ENCODE measurements around the gene CFAP77. TPM values are rescaled to one million over a fixed set of nuclear protein-coding genes. Genes with fewer than 3 reads are reported as not detected.
A peak's percentile ranks its signal among the peaks of the same experiment; 100 is the strongest.

CFAP77 gene
- total RNA-seq, 1 donor from 2014 or later: 2.5 TPM

GRCh38 chr9:132383462-132383883 is 26.5 kb upstream of the CFAP77 start:
- intact Hi-C loops (cut with micrococcal nuclease): no loop called here
- Histone ChIP-seq H3K4me1 (no peaks in the 10 kb centered on the region), H3K27ac (replicated peaks) (no peak overlapping the region), H3K27me3 (ENCODE audit: low read depth) (no peaks in the 10 kb centered on the region), H3K4me3 (no peak overlapping the region), H3K9me3 (replicated peaks) (no peaks in the 10 kb centered on the region), H3K36me3 (peaks cover 81% of the 10 kb centered on the region)
- no peak for DNase-seq
- TF ChIP-seq CTCF (IDR thresholded peaks at IDR 0.05; ENCODE audit: borderline replicate concordance): no peak

GRCh38 chr9:132384376-132384775 is 25.6 kb upstream of the CFAP77 start:
- Histone ChIP-seq H3K4me3 (no peak overlapping the region), H3K27me3 (ENCODE audit: low read depth) (no peaks in the 10 kb centered on the region), H3K4me1 (no peaks in the 10 kb centered on the region), H3K9me3 (replicated peaks) (no peaks in the 10 kb centered on the region), H3K36me3 (peaks cover 81% of the 10 kb centered on the region), H3K27ac (replicated peaks) (no peak overlapping the region)
- TF ChIP-seq CTCF (IDR thresholded peaks at IDR 0.05; ENCODE audit: borderline replicate concordance): no peak
- no peak for DNase-seq
- intact Hi-C loops (cut with micrococcal nuclease): no loop called here

- intact Hi-C loops (cut with micrococcal nuclease): no loop called here
- Histone ChIP-seq H3K36me3 (peaks cover 85% of the 10 kb centered on the region), H3K4me1 (peaks cover 7% of the 10 kb centered on the region), H3K27ac (replicated peaks) (no peak overlapping the region), H3K4me3 (no peak overlapping the region), H3K27me3 (ENCODE audit: low read depth) (no peaks in the 10 kb centered on the region), H3K9me3 (replicated peaks) (no peaks in the 10 kb centered on the region)
- no peak for DNase-seq
- TF ChIP-seq CTCF (IDR thresholded peaks at IDR 0.05; ENCODE audit: borderline replicate concordance): no peak
These were observed 22.9 kb upstream of the CFAP77 start for GRCh38 chr9:132387133-132387532.

GRCh38 chr9:132390966-132391365 is 19.0 kb upstream of the CFAP77 start:
- no peak overlapping the region for H3K4me3 ChIP-seq
- no peaks in the 10 kb centered on the region for H3K27me3 ChIP-seq (ENCODE audit: low read depth)
- no peak for DNase-seq
- no peak for TF ChIP-seq CTCF (IDR thresholded peaks at IDR 0.05; ENCODE audit: borderline replicate concordance)
- intact Hi-C loops (cut with micrococcal nuclease): no loop called here
- peaks cover 7% of the 10 kb centered on the region for H3K4me1 ChIP-seq
- H3K36me3 ChIP-seq: peaks cover 97% of the 10 kb centered on the region
- no peaks in the 10 kb centered on the region for H3K9me3 ChIP-seq (replicated peaks)
- peak overlapping the region; percentile 22 for H3K27ac ChIP-seq (replicated peaks)

GRCh38 chr9:132391449-132391848 is 18.6 kb upstream of the CFAP77 start:
- Histone ChIP-seq H3K4me1 (peaks cover 7% of the 10 kb centered on the region), H3K27me3 (ENCODE audit: low read depth) (no peaks in the 10 kb centered on the region), H3K4me3 (no peak overlapping the region), H3K9me3 (replicated peaks) (no peaks in the 10 kb centered on the region), H3K36me3 (peaks cover 97% of the 10 kb centered on the region), H3K27ac (replicated peaks) (peak overlapping the region; percentile 22)
- intact Hi-C loops (cut with micrococcal nuclease): no loop called here
- no peak for TF ChIP-seq CTCF (IDR thresholded peaks at IDR 0.05; ENCODE audit: borderline replicate concordance)
- no peak for DNase-seq

GRCh38 chr9:132395560-132395959 is 14.5 kb upstream of the CFAP77 start:
- H3K27me3 ChIP-seq (ENCODE audit: low read depth): no peaks in the 10 kb centered on the region

More at GRCh38 chr9:132395560-132395959, 14.5 kb upstream of the CFAP77 start:
- no peak for TF ChIP-seq CTCF (IDR thresholded peaks at IDR 0.05; ENCODE audit: borderline replicate concordance)
- Histone ChIP-seq H3K4me1 (peaks cover 7% of the 10 kb centered on the region), H3K36me3 (peaks cover 99% of the 10 kb centered on the region), H3K4me3 (no peak overlapping the region), H3K9me3 (replicated peaks) (no peaks in the 10 kb centered on the region), H3K27ac (replicated peaks) (no peak overlapping the region)
- intact Hi-C loops (cut with micrococcal nuclease): no loop called here
- no peak for DNase-seq

All from left ventricle myocardium inferior (tissue), 1 donor.